Neural progenitor cell (in vitro differentiated cells): ENCODE data around the gene BMP4. TPM values are rescaled to one million over a fixed set of nuclear protein-coding genes. Genes with fewer than 3 reads are reported as not detected.

Experiments
- DNase-seq: peaks from one replicate; pipeline ENCODE4 v3.0.0-alpha.2; 2016; ENCODE audit warnings: low spot score
- H2AFZ ChIP-seq: fragments of 200-600 bp; sonication (generic); replicated peaks from 2 replicates; pipeline ENCODE4 v1.6.1; 2016; ENCODE audit warnings: antibody characterized with exemption
- H3F3A ChIP-seq: fragments of 200-600 bp; sonication (generic); 2 replicates; pipeline ENCODE4 v1.6.1; 2016; ENCODE audit warnings: antibody characterized with exemption, low read depth
- H3K27ac ChIP-seq: fragments of 200-600 bp; sonication (generic); 2 replicates; pipeline ENCODE4 v1.5.1; 2016; ENCODE audit warnings: mild to moderate bottlenecking
- H3K27me3 ChIP-seq: fragments of 200-600 bp; sonication (generic); 2 replicates; pipeline ENCODE4 v1.6.1; 2016; ENCODE audit warnings: mild to moderate bottlenecking, moderate library complexity
- H3K36me3 ChIP-seq: fragments of 200-600 bp; sonication (generic); 2 replicates; pipeline ENCODE4 v1.5.1; 2016
- H3K4me1 ChIP-seq: fragments of 200-600 bp; sonication (generic); 2 replicates; pipeline ENCODE4 v1.6.1; 2016; ENCODE audit warnings: mixed run types
- H3K4me2 ChIP-seq: fragments of 200-600 bp; sonication (generic); 2 replicates; pipeline ENCODE4 v1.6.1; 2016
- H3K4me3 ChIP-seq: fragments of 200-600 bp; sonication (generic); 2 replicates; pipeline ENCODE4 v1.5.1; 2016
- H3K79me2 ChIP-seq: fragments of 200-600 bp; sonication (generic); 2 replicates; pipeline ENCODE4 v1.6.1; 2016; ENCODE audit warnings: low read depth
- H3K9ac ChIP-seq: fragments of 200-600 bp; sonication (generic); 2 replicates; pipeline ENCODE4 v1.6.1; 2016
- H3K9me3 ChIP-seq: fragments of 200-600 bp; sonication (generic); 2 replicates; pipeline ENCODE4 v1.5.1; 2016; ENCODE audit warnings: low read depth
- H4K20me1 ChIP-seq: fragments of 200-600 bp; sonication (generic); 2 replicates; pipeline ENCODE4 v1.6.1; 2016; ENCODE audit warnings: low read depth
- H3K27ac Mint-ChIP-seq: 3 replicates; pipeline ENCODE4 v1.8.0; 2021; ENCODE audit warnings: mixed read lengths
- H3K27me3 Mint-ChIP-seq: 2 replicates; pipeline ENCODE4 v1.8.0; 2022; ENCODE audit warnings: low read depth, mild to moderate bottlenecking, inconsistent platforms, moderate library complexity, mixed read lengths; ENCODE audit not compliant: insufficient read depth
- H3K36me3 Mint-ChIP-seq: 3 replicates; pipeline ENCODE4 v1.8.0; 2021; ENCODE audit warnings: mixed read lengths
- H3K4me1 Mint-ChIP-seq: 3 replicates; pipeline ENCODE4 v1.8.0; 2021; ENCODE audit warnings: mixed read lengths
- H3K4me3 Mint-ChIP-seq: 3 replicates; pipeline ENCODE4 v1.8.0; 2021; ENCODE audit warnings: mild to moderate bottlenecking, moderate library complexity, mixed read lengths
- H3K9me3 Mint-ChIP-seq: 3 replicates; pipeline ENCODE4 v1.8.0; 2020; ENCODE audit warnings: mixed read lengths
- CTCF ChIP-seq: fragments of 200-600 bp; sonication (generic); IDR thresholded peaks from 2 replicates; pipeline ENCODE4 v1.5.1; 2017; ENCODE audit warnings: antibody characterized with exemption, mild to moderate bottlenecking
- EZH2 ChIP-seq: fragments of 200-600 bp; sonication (generic); IDR thresholded peaks from 2 replicates; pipeline ENCODE4 v1.6.1; 2017; ENCODE audit warnings: antibody characterized with exemption, mild to moderate bottlenecking, moderate library complexity
- EZH2phosphoT487 ChIP-seq: fragments of 200-600 bp; sonication (generic); IDR thresholded peaks from 2 replicates; pipeline ENCODE4 v1.6.1; 2017; ENCODE audit warnings: antibody characterized with exemption
- total RNA-seq: library from RNA; depleted of rRNA; stranded (reverse); fragments of >200 nt; gene quantifications from 2 replicates; pipeline ENCODE4 v1.2.3, GENCODE V29; 2015; ENCODE audit warnings: low replicate concordance

The BMP4 gene
- total RNA-seq, 1 donor from 2014 or later: 11.0 TPM

DNA sequence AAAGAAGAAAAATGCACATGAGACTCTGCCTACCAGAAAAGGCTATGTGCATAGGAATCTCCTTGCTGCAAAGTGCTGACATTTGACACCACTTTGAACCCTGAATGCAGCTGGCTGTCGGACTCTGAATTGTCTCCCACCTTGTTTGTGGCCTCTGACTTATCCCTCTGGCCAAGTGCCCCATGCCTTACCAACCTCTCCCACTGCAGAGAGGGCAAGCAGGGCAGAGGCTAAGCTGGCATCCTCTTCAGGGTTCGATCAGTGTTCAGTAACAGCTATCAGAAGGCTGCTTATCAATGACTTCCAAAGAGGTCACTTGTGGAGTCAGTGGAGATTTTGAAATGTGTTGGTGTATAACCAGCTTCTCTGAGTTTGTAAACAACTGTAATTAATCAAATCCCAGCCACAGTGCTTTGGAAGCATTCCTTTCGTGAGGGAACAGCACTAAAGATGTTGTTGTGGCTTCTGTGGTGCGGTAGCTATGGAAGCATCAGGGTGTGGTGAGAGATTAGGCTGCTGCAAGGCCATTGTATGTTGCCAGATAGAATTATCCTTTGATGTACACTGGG is 22.6 kb upstream of the BMP4 start:
- H3K4me3 Mint-ChIP-seq: peak overlapping the region; percentile 65
- no peak overlapping the region for H3K4me3 ChIP-seq
- H3K27ac Mint-ChIP-seq: peak overlapping the region; percentile 62

DNA sequence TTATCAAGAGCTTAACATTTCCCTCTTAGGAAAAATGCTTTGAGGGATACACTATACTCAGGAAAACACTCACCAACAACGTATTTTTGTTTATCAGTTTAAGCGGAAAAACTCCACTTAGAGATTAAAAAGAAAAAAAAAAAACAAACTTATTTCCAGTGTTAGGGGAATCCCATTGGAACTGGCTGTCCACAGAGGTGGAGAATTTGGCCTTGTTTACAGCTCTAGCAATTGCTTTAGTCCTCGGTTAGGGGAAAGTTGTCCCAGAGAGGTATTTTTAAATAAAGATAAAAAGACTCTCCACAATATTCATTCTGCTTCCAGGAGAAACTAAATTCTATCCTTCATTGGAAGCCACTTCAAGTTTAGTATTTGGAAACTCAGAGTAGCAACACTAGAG is 21.6 kb upstream of the BMP4 start:
- Mint-ChIP-seq H3K4me3 (peak overlapping the region; percentile 41), H3K27me3 (peaks cover 5% of the 10 kb centered on the region), H3K9me3 (no peaks in the 10 kb centered on the region), H3K36me3 (no peaks in the 10 kb centered on the region), H3K4me1 (peaks cover 47% of the 10 kb centered on the region), H3K27ac (no peak overlapping the region)
- H3K4me1 ChIP-seq: peaks cover 16% of the 10 kb centered on the region
- no peaks in the 10 kb centered on the region for H3K27me3 ChIP-seq
- H3K79me2 ChIP-seq: no peaks in the 10 kb centered on the region
- H3K36me3 ChIP-seq: no peaks in the 10 kb centered on the region
- H3K27ac ChIP-seq: no peak overlapping the region
- no peaks in the 10 kb centered on the region for H4K20me1 ChIP-seq
- TF ChIP-seq EZH2phosphoT487 (no peak), CTCF (no peak), EZH2 (no peak)
- no peaks in the 10 kb centered on the region for H3K9me3 ChIP-seq
- H3K4me2 ChIP-seq: no peak overlapping the region
- H3K4me3 ChIP-seq: no peak overlapping the region
- H3F3A ChIP-seq: peaks cover 5% of the 10 kb centered on the region
- H3K9ac ChIP-seq: no peak overlapping the region
- DNase-seq: no peak
- no peak overlapping the region for H2AFZ ChIP-seq

More for the DNA sequence above, 22.6 kb upstream of the BMP4 start:
- Histone ChIP-seq H3K27ac (no peak overlapping the region), H3K79me2 (no peaks in the 10 kb centered on the region), H3K9ac (no peak overlapping the region), H3K4me2 (peak overlapping the region; percentile 39), H4K20me1 (no peaks in the 10 kb centered on the region), H3K9me3 (no peaks in the 10 kb centered on the region), H3K4me1 (peaks cover 16% of the 10 kb centered on the region), H3K36me3 (no peaks in the 10 kb centered on the region), H3F3A (peaks cover 5% of the 10 kb centered on the region), H3K27me3 (no peaks in the 10 kb centered on the region), H2AFZ (no peak overlapping the region)
- H3K9me3 Mint-ChIP-seq: peaks cover 3% of the 10 kb centered on the region
- peaks cover 47% of the 10 kb centered on the region for H3K4me1 Mint-ChIP-seq
- H3K27me3 Mint-ChIP-seq: peaks cover 7% of the 10 kb centered on the region
- no peaks in the 10 kb centered on the region for H3K36me3 Mint-ChIP-seq
- TF ChIP-seq EZH2phosphoT487 (no peak), EZH2 (no peak), CTCF (no peak)
- peak; percentile 47 for DNase-seq

DNA sequence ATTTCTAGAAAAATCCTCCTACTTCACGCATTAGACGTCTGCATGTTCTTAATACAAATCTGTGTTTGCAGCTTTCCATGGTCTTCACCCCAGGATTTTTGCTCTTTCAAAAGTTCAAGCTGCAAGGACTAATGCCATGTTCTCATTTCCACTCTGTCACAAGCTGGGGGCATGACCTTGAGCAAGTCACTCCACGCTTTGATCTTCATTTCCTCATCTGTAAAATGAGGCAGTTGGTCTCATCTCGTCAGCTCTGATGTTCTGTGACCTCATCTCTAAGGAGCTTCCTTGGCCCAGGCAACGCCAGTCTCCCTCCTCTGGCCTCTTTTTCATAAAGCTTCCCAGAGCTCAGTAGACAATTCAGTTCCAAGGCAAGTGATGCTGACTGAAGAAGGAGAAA is 18.8 kb upstream of the BMP4 start:
- H3F3A ChIP-seq: peaks cover 5% of the 10 kb centered on the region
- no peaks in the 10 kb centered on the region for H3K36me3 ChIP-seq
- peaks cover 33% of the 10 kb centered on the region for H3K4me1 Mint-ChIP-seq
- H3K4me3 ChIP-seq: no peak overlapping the region
- no peak overlapping the region for H2AFZ ChIP-seq
- no peaks in the 10 kb centered on the region for H3K27me3 ChIP-seq
- H3K4me2 ChIP-seq: no peak overlapping the region
- H3K27ac ChIP-seq: no peak overlapping the region
- H3K4me1 ChIP-seq: peaks cover 16% of the 10 kb centered on the region
- DNase-seq: no peak
- no peaks in the 10 kb centered on the region for H3K36me3 Mint-ChIP-seq
- no peak overlapping the region for H3K9ac ChIP-seq
- H3K27ac Mint-ChIP-seq: no peak overlapping the region
- TF ChIP-seq EZH2 (no peak), CTCF (no peak), EZH2phosphoT487 (no peak)
- no peaks in the 10 kb centered on the region for H3K9me3 Mint-ChIP-seq
- H3K9me3 ChIP-seq: no peaks in the 10 kb centered on the region
- H4K20me1 ChIP-seq: no peaks in the 10 kb centered on the region
- no peaks in the 10 kb centered on the region for H3K79me2 ChIP-seq
- H3K27me3 Mint-ChIP-seq: peaks cover 9% of the 10 kb centered on the region
- H3K4me3 Mint-ChIP-seq: no peak overlapping the region
